Naive thymus-derived CD4-positive, alpha-beta T cell (primary cell): ENCODE results near the gene DNAJB9. TPM values are rescaled to one million over a fixed set of nuclear protein-coding genes. Genes with fewer than 3 reads are reported as not detected.
A peak's percentile ranks its signal among the peaks of the same experiment; 100 is the strongest.
"Not testable (repeated sequence)": the region's sequence is repeated elsewhere in the genome, so short reads cannot be mapped to it uniquely, and the experiment has no call there.

Experiments
- ATAC-seq: fragments of 150-1000 bp; cut with Tn5 transposase; 2 replicates; pipeline ENCODE4 v1.10.0; 2021; ENCODE audit warnings: mild to moderate bottlenecking, moderate library complexity
- CTCF ChIA-PET: fragments of 350-600 bp; sonication (Branson Sonifier 250); formaldehyde crosslinking; loops from one replicate; lab custom pipeline; 2021; ENCODE audit warnings: antibody characterized with exemption; lab: Charles Lee
- POLR2A ChIA-PET: fragments of 350-600 bp; sonication (Branson Sonifier 250); formaldehyde crosslinking; loops from one replicate; lab custom pipeline; 2021; ENCODE audit warnings: antibody characterized with exemption, inconsistent platforms; lab: Charles Lee
- DNase-seq, 9 donors: peaks; one replicate each; pipeline versions ENCODE4 v3.0.0 to v3.0.0-alpha.2; 2020 to 2022; ENCODE audit warnings: mixed read lengths in 1 of 9
- H3K27ac ChIP-seq: one replicate; pipeline ENCODE4 v1.7.0; 2013; ENCODE audit warnings: mild to moderate bottlenecking, low read depth, low read length, moderate library complexity
- H3K27me3 ChIP-seq, 2 donors: one replicate each; pipeline ENCODE4 v1.7.0; 2013; ENCODE audit warnings: low read length in 2 of 2, mild to moderate bottlenecking in 2 of 2, moderate library complexity in 2 of 2; ENCODE audit not compliant: control insufficient read depth in 2 of 2, insufficient read depth in 2 of 2
- H3K36me3 ChIP-seq, 3 experiments: 1 replicate in 2 of 3; 2 replicates in 1 of 3; pipeline ENCODE4 v1.7.0; 2013; ENCODE audit warnings: low read length in 3 of 3, mild to moderate bottlenecking in 3 of 3, moderate library complexity in 1 of 3; ENCODE audit not compliant: insufficient read depth in 3 of 3, control insufficient read depth in 2 of 3
- H3K4me1 ChIP-seq, 2 donors: one replicate each; pipeline ENCODE4 v1.7.0; 2013; ENCODE audit warnings: low read length in 2 of 2, mild to moderate bottlenecking in 2 of 2, moderate library complexity in 1 of 2; ENCODE audit not compliant: control insufficient read depth in 2 of 2, insufficient read depth in 2 of 2
- H3K4me3 ChIP-seq: 2 replicates; pipeline ENCODE4 v1.7.0; 2013; ENCODE audit warnings: mild to moderate bottlenecking, low read length
- H3K9me3 ChIP-seq, 3 experiments: 1 replicate in 2 of 3; 2 replicates in 1 of 3; pipeline ENCODE4 v1.7.0; 2013; ENCODE audit warnings: low read length in 3 of 3; ENCODE audit not compliant: control insufficient read depth in 2 of 3
- H3K27ac Mint-ChIP-seq, 9 donors: one replicate each; pipeline ENCODE4 v1.8.0; 2020 to 2022; ENCODE audit warnings: mixed read lengths in 9 of 9, mild to moderate bottlenecking in 8 of 9, moderate library complexity in 5 of 9, inconsistent platforms in 2 of 9
- H3K27me3 Mint-ChIP-seq, 5 donors: one replicate each; pipeline ENCODE4 v1.8.0; 2021 to 2022; ENCODE audit warnings: mixed read lengths in 5 of 5, mild to moderate bottlenecking in 1 of 5
- H3K36me3 Mint-ChIP-seq, 5 donors: one replicate each; pipeline ENCODE4 v1.8.0; 2020 to 2022; ENCODE audit warnings: mixed read lengths in 5 of 5, mild to moderate bottlenecking in 3 of 5, inconsistent platforms in 1 of 5
- H3K4me1 Mint-ChIP-seq, 7 donors: one replicate each; pipeline ENCODE4 v1.8.0; 2020 to 2022; ENCODE audit warnings: mixed read lengths in 7 of 7, mild to moderate bottlenecking in 3 of 7, inconsistent platforms in 1 of 7
- H3K4me3 Mint-ChIP-seq, 10 donors: one replicate each; pipeline ENCODE4 v1.8.0; 2020 to 2022; ENCODE audit warnings: mild to moderate bottlenecking in 10 of 10, mixed read lengths in 10 of 10, moderate library complexity in 6 of 10, inconsistent platforms in 2 of 10
- H3K9me3 Mint-ChIP-seq, 11 donors: one replicate each; pipeline ENCODE4 v1.8.0; 2020 to 2022; ENCODE audit warnings: mixed read lengths in 11 of 11, mild to moderate bottlenecking in 4 of 11, inconsistent platforms in 1 of 11, moderate library complexity in 1 of 11
- intact Hi-C, 2 donors: fragments of 100-400 bp; cut with micrococcal nuclease; formaldehyde crosslinking; loops; one replicate each; pipeline ENCODE4 v1.15.1; 2023
- polyA plus RNA-seq, 2 donors: library from polyadenylated mRNA; unstranded; fragments of 300-500 nt; fragmentation: Illumina TruSeq; gene quantifications; one replicate each; pipeline ENCODE4 v1.2.3, GENCODE V29; 2021
- total RNA-seq, 6 experiments: library from RNA in 5 of 6; stranded (reverse) in 5 of 6; gene quantifications; 1 replicate in 5 of 6; 2 replicates in 1 of 6; pipeline ENCODE4 v1.2.3 and lab custom pipeline; 2021 to 2026

DNAJB9 gene
- total and polyA plus RNA-seq, 7 experiments from 2014 or later, result 16.8 to 50.0 (median 29.3) TPM

DNA sequence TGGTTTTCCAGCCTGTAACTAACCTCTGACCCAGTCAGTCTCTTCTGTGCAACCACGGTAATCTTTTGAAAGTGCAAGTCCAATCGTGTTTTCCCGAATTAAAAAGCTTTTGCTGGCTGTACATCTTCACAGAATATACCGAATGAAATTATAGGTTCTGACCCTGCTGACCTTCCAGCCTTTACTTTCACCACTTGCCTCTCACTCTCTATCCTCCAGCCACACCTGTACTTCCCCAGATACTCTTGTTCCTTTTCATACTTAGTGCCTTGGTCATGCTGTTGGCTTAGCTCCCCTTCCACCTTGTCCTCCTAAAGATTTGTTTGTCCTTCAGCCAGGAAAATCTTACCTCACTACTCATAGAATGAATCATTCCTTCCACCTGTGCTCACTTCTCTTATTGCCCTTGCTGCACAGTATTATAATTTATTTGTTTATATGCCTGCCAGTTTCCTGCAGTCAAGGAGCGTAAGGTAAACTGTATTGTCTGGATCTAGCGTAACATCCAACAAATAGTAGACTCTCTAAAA lies 41.4 kb upstream of the DNAJB9 start:
- Mint-ChIP-seq H3K27ac (peak overlapping the region in 6 of 9 donors; percentile 2 to 85 (median 42)), H3K36me3 (peaks cover 0 to 7% (median 0%) of the 10 kb centered on the region in 5 donors), H3K27me3 (peaks cover 0 to 10% (median 4%) of the 10 kb centered on the region in 5 donors), H3K9me3 (peaks cover 0 to 3% (median 0%) of the 10 kb centered on the region in 11 donors), H3K4me1 (peaks cover 10 to 27% (median 17%) of the 10 kb centered on the region in 7 donors), H3K4me3 (peak overlapping the region in 4 of 10 donors; percentile 2 to 37 (median 26))
- Histone ChIP-seq H3K4me3 (no peak overlapping the region), H3K27ac (no peak overlapping the region), H3K27me3 (no peaks in the 10 kb centered on the region), H3K9me3 (no peaks in the 10 kb centered on the region), H3K36me3 (no peaks in the 10 kb centered on the region), H3K4me1 (peaks cover 18% of the 10 kb centered on the region in 2 donors)
- intact Hi-C loops, result loop anchor here in 1 of 2 donors (5.0 to 10.0 kb wide), 3 partner anchors 633 to 1401 kb away; partner anchors contain the start of genes COG5, DLD and DUS4L
- no peak for DNase-seq
- ATAC-seq, result no peak
- ChIA-PET POLR2A (interaction anchor here (6.1 kb wide), 1 partner anchor 42 kb away, joined by 95 read pairs; the partner anchor contains the start of genes DNAJB9 and THAP5), CTCF (no interaction called here)

- Histone ChIP-seq H3K36me3 (no peaks in the 10 kb centered on the region), H3K4me1 (peaks cover 10 to 14% of the 10 kb centered on the region in 2 donors), H3K27ac (no peak overlapping the region), H3K4me3 (no peak overlapping the region), H3K9me3 (no peaks in the 10 kb centered on the region), H3K27me3 (no peaks in the 10 kb centered on the region)
- CTCF ChIA-PET, result no interaction called here
- intact Hi-C loops, result loop anchor here in 1 of 2 donors (5.0 to 10.0 kb wide), 3 partner anchors 635 to 1402 kb away; partner anchors contain the start of genes COG5, DLD and DUS4L
- Mint-ChIP-seq H3K9me3 (peaks cover 0 to 3% (median 0%) of the 10 kb centered on the region in 11 donors), H3K4me1 (peaks cover 2 to 16% (median 7%) of the 10 kb centered on the region in 7 donors), H3K36me3 (peaks cover 0 to 3% (median 0%) of the 10 kb centered on the region in 5 donors), H3K27ac (peak overlapping the region in 1 of 9 donors; percentile 8), H3K27me3 (peaks cover 0 to 12% (median 4%) of the 10 kb centered on the region in 5 donors), H3K4me3 (peak overlapping the region in 1 of 10 donors; percentile 29)
- no peak for ATAC-seq
- no peak for DNase-seq
- POLR2A ChIA-PET, result no interaction called here
Observed at GRCh38 chr7:108529341-108529740, 40.3 kb upstream of the DNAJB9 start.

GRCh38 chr7:108533712-108534111 lies 36.0 kb upstream of the DNAJB9 start:
- H3K4me3 Mint-ChIP-seq, result no peak overlapping the region
- peaks cover 0 to 5% (median 0%) of the 10 kb centered on the region in 5 donors for H3K36me3 Mint-ChIP-seq
- H3K27me3 ChIP-seq, result no peaks in the 10 kb centered on the region
- intact Hi-C loops, result no loop called here
- no peak for DNase-seq
- H3K27ac ChIP-seq, result no peak overlapping the region
- no peak for ATAC-seq
- no peaks in the 10 kb centered on the region for H3K4me1 ChIP-seq
- H3K27me3 Mint-ChIP-seq, result peaks cover 4 to 20% (median 10%) of the 10 kb centered on the region in 5 donors
- H3K36me3 ChIP-seq, result no peaks in the 10 kb centered on the region
- no peak overlapping the region for H3K27ac Mint-ChIP-seq
- H3K9me3 ChIP-seq, result no peaks in the 10 kb centered on the region
- H3K9me3 Mint-ChIP-seq, result no peaks in the 10 kb centered on the region
- no peaks in the 10 kb centered on the region for H3K4me1 Mint-ChIP-seq
- no peak overlapping the region for H3K4me3 ChIP-seq
- ChIA-PET POLR2A (no interaction called here), CTCF (no interaction called here)

DNA sequence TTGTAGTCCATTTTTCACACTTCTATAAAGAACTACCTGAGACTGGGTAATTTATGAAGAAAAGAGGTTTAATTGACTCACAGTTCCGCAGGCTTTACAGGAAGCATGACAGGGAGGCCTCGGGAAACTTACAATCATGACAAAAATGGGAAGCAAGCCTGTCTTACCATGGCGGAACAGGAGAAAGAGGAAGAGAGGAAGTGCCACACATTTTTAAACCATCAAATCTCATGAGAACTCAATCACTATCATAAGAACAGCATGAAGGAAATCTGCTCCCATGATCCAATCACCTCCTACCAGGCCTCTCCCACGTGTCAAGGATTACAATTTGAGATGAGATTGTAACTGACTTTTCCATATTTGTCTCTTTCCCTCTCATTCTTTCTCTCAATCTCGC lies 34.4 kb upstream of the DNAJB9 start:
- H3K27ac ChIP-seq, result no peak overlapping the region
- H3K27ac Mint-ChIP-seq, result no peak overlapping the region
- no peak overlapping the region for H3K4me3 ChIP-seq
- ChIA-PET CTCF (no interaction called here), POLR2A (no interaction called here)
- no peaks in the 10 kb centered on the region for H3K4me1 Mint-ChIP-seq
- no peaks in the 10 kb centered on the region for H3K9me3 Mint-ChIP-seq
- intact Hi-C loops, result no loop called here
- DNase-seq (no peak), ATAC-seq (no peak)
- no peaks in the 10 kb centered on the region for H3K36me3 ChIP-seq
- H3K36me3 Mint-ChIP-seq, result peaks cover 0 to 5% (median 0%) of the 10 kb centered on the region in 5 donors
- no peaks in the 10 kb centered on the region for H3K9me3 ChIP-seq
- no peaks in the 10 kb centered on the region for H3K27me3 ChIP-seq
- H3K4me3 Mint-ChIP-seq, result no peak overlapping the region
- no peaks in the 10 kb centered on the region for H3K4me1 ChIP-seq
- peaks cover 4 to 20% (median 10%) of the 10 kb centered on the region in 5 donors for H3K27me3 Mint-ChIP-seq

DNA sequence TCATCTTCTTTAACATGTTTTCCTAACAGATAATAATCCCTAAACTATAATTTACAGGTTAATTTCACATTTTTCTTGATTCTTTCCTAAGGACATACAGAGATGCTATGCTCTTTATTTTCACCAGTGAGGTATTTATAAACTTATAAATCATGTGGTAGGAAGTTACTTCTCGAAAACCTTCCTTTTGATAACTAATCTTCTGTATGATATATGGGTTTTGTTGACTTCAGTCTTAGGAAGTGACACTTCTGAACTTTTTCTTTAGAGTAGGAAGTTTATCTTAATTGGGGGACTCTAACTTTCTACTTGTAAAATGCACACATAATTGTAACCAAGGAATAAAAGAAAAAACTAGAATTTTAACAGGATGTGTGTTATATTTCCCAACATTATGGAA lies 33.9 kb upstream of the DNAJB9 start:
- Histone ChIP-seq H3K4me1 (no peaks in the 10 kb centered on the region), H3K27me3 (no peaks in the 10 kb centered on the region), H3K36me3 (no peaks in the 10 kb centered on the region), H3K4me3 (no peak overlapping the region), H3K9me3 (no peaks in the 10 kb centered on the region), H3K27ac (no peak overlapping the region)
- H3K27ac Mint-ChIP-seq, result no peak overlapping the region
- intact Hi-C loops, result no loop called here
- H3K9me3 Mint-ChIP-seq, result no peaks in the 10 kb centered on the region
- no peak overlapping the region for H3K4me3 Mint-ChIP-seq
- H3K27me3 Mint-ChIP-seq, result peaks cover 4 to 18% (median 10%) of the 10 kb centered on the region in 5 donors
- DNase-seq, result no peak
- ChIA-PET CTCF (no interaction called here), POLR2A (no interaction called here)
- peaks cover 0 to 5% (median 0%) of the 10 kb centered on the region in 5 donors for H3K36me3 Mint-ChIP-seq
- no peak for ATAC-seq
- no peaks in the 10 kb centered on the region for H3K4me1 Mint-ChIP-seq

DNA sequence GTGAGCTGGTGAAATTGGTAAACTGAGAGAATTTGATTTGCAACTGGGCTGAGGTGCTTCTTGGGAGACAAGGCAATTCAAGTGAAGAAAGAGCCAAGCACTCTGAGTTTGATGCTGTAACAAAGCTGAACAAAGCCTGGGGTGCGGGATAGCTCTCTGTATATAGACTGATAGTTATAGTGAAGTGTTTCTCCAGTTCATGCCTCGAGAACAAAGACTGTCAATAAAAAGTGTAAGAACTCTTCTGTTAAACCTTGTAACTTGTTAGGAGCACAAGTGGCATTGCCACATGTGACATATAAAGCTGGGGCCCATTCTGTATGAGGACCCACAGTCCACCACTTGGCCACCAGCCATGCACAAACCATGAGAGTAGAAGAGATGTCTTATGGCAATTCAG lies 32.4 kb upstream of the DNAJB9 start:
- no peak overlapping the region for H3K27ac ChIP-seq
- no peak overlapping the region for H3K4me3 ChIP-seq
- no peak for DNase-seq
- Mint-ChIP-seq H3K4me3 (no peak overlapping the region), H3K36me3 (peaks cover 0 to 5% (median 0%) of the 10 kb centered on the region in 5 donors), H3K4me1 (no peaks in the 10 kb centered on the region), H3K27me3 (peaks cover 4 to 16% (median 10%) of the 10 kb centered on the region in 5 donors), H3K9me3 (no peaks in the 10 kb centered on the region), H3K27ac (no peak overlapping the region)
- no peak for ATAC-seq
- CTCF ChIA-PET, result no interaction called here
- POLR2A ChIA-PET, result interaction anchor here (0.8 kb wide), 1 partner anchor 13 kb away, joined by 3 read pairs; no protein-coding TSS in a partner anchor
- intact Hi-C loops, result no loop called here
- no peaks in the 10 kb centered on the region for H3K4me1 ChIP-seq
- no peaks in the 10 kb centered on the region for H3K36me3 ChIP-seq
- H3K9me3 ChIP-seq, result no peaks in the 10 kb centered on the region
- H3K27me3 ChIP-seq, result no peaks in the 10 kb centered on the region

GRCh38 chr7:108538236-108538635 lies 31.4 kb upstream of the DNAJB9 start:
- DNase-seq, H3K4me3 Mint-ChIP-seq, H3K4me1 Mint-ChIP-seq, CTCF ChIA-PET, H3K36me3 ChIP-seq, H3K36me3 Mint-ChIP-seq, H3K4me3 ChIP-seq, H3K9me3 ChIP-seq, ATAC-seq, H3K27me3 ChIP-seq, H3K27ac ChIP-seq, H3K27ac Mint-ChIP-seq, H3K9me3 Mint-ChIP-seq, intact Hi-C loops, H3K4me1 ChIP-seq: not testable (repeated sequence)
- POLR2A ChIA-PET, result interaction anchor here (0.7 kb wide), 1 partner anchor 32 kb away, joined by 4 read pairs; the partner anchor contains the start of gene DNAJB9
- H3K27me3 Mint-ChIP-seq, result peaks cover 4 to 14% (median 6%) of the 10 kb centered on the region in 5 donors
